ENCODE data around the gene SASS6.

SASS6 gene

GRCh38 chr1:100087396-100087795 is 45.3 kb downstream of the SASS6 start:
- TF ChIP-seq CTCF (IDR thresholded peaks at IDR 0.05; ENCODE audit: low read depth, low read length, missing control alignments): no peak
- DNase-seq (ENCODE audit: extremely low read depth, low read depth): no peak
- H3K4me3 ChIP-seq (replicated peaks; ENCODE audit: low read depth, low read length): no peak overlapping the region

GRCh38 chr1:100080331-100080730 is 52.4 kb downstream of the SASS6 start:
- no peak for TF ChIP-seq CTCF (IDR thresholded peaks at IDR 0.05; ENCODE audit: low read depth, low read length, missing control alignments)
- DNase-seq (ENCODE audit: extremely low read depth, low read depth): no peak
- H3K4me3 ChIP-seq (replicated peaks; ENCODE audit: low read depth, low read length): no peak overlapping the region

- H3K4me3 ChIP-seq (replicated peaks; ENCODE audit: low read depth, low read length): no peak overlapping the region
- no peak for DNase-seq (ENCODE audit: extremely low read depth, low read depth)
- TF ChIP-seq CTCF (IDR thresholded peaks at IDR 0.05; ENCODE audit: low read depth, low read length, missing control alignments): no peak
Observed at GRCh38 chr1:100077531-100077930, 55.2 kb downstream of the SASS6 start.

GRCh38 chr1:100076744-100077143 is 56.0 kb downstream of the SASS6 start:
- H3K4me3 ChIP-seq (replicated peaks; ENCODE audit: low read depth, low read length): no peak overlapping the region
- DNase-seq (ENCODE audit: extremely low read depth, low read depth): no peak
- TF ChIP-seq CTCF (IDR thresholded peaks at IDR 0.05; ENCODE audit: low read depth, low read length, missing control alignments): no peak

- H3K4me3 ChIP-seq (replicated peaks; ENCODE audit: low read depth, low read length): no peak overlapping the region
- no peak for TF ChIP-seq CTCF (IDR thresholded peaks at IDR 0.05; ENCODE audit: low read depth, low read length, missing control alignments)
- DNase-seq (ENCODE audit: extremely low read depth, low read depth): no peak
Observed at GRCh38 chr1:100076319-100076718, 56.4 kb downstream of the SASS6 start.

- H3K4me3 ChIP-seq (replicated peaks; ENCODE audit: low read depth, low read length): no peak overlapping the region
- no peak for DNase-seq (ENCODE audit: extremely low read depth, low read depth)
- no peak for TF ChIP-seq CTCF (IDR thresholded peaks at IDR 0.05; ENCODE audit: low read depth, low read length, missing control alignments)
Observed at GRCh38 chr1:100075773-100076172, 57.0 kb downstream of the SASS6 start.

- no peak for TF ChIP-seq CTCF (IDR thresholded peaks at IDR 0.05; ENCODE audit: low read depth, low read length, missing control alignments)
- no peak overlapping the region for H3K4me3 ChIP-seq (replicated peaks; ENCODE audit: low read depth, low read length)
- no peak for DNase-seq (ENCODE audit: extremely low read depth, low read depth)
Observed at GRCh38 chr1:100074604-100075395, 57.9 kb downstream of the SASS6 start.

Data from HFF-Myc (cell line).